ENCODE measurements around the gene ELAPOR2.
"Not testable (repeated sequence)": the region's sequence is repeated elsewhere in the genome, so short reads cannot be mapped to it uniquely, and the experiment has no call there.

The ELAPOR2 gene, protein sequence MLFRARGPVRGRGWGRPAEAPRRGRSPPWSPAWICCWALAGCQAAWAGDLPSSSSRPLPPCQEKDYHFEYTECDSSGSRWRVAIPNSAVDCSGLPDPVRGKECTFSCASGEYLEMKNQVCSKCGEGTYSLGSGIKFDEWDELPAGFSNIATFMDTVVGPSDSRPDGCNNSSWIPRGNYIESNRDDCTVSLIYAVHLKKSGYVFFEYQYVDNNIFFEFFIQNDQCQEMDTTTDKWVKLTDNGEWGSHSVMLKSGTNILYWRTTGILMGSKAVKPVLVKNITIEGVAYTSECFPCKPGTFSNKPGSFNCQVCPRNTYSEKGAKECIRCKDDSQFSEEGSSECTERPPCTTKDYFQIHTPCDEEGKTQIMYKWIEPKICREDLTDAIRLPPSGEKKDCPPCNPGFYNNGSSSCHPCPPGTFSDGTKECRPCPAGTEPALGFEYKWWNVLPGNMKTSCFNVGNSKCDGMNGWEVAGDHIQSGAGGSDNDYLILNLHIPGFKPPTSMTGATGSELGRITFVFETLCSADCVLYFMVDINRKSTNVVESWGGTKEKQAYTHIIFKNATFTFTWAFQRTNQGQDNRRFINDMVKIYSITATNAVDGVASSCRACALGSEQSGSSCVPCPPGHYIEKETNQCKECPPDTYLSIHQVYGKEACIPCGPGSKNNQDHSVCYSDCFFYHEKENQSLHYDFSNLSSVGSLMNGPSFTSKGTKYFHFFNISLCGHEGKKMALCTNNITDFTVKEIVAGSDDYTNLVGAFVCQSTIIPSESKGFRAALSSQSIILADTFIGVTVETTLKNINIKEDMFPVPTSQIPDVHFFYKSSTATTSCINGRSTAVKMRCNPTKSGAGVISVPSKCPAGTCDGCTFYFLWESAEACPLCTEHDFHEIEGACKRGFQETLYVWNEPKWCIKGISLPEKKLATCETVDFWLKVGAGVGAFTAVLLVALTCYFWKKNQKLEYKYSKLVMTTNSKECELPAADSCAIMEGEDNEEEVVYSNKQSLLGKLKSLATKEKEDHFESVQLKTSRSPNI

DNA sequence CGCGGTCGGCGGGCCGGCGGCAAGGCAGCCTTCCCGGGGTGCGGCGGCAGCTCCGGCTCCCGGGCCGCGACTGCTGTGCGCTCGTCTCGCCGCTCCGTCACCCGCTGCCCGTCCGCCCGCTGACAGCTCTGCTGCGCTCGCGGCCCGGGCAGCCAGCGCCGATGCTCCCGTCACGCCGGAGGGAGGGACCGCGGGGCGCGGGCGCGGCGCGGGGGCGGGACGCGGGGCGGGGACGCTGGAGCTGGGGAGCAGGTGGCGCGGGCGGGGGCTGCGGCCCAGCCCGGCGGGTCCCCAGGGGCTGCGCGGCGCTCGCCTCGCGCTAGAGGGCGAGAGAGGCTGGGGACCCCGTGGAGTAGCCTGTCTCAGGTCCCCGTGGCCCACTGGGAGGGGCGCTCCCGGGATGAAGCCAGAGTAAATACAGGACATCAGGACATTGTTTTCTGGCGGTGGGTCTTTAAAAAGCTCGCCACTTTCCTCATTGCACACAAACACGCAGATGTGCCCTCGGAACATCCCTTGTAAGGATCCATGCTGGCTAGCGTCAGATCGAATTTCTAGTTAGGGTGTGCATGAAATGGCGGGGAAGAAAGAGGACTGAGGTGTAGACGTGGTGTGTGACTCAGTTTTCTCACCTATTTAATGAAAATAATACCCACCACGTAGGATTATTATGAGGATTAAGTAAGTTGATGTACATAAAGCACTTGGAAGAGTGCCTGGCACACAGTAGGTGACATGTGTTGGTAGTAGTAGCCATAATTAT is at the start of gene ELAPOR2:
TSS of gene ELAPOR2 (minus strand) at position 130 of the 763 bp plus-strand sequence. CDS start 141 bp downstream, outside the sequence.
- Histone ChIP-seq H3K4me1 (ENCODE audit: insufficient read depth, low read length) (peaks cover 15% of the 10 kb centered on the region), H3K27me3 (ENCODE audit: insufficient read depth, low read length) (no peaks in the 10 kb centered on the region)

DNA sequence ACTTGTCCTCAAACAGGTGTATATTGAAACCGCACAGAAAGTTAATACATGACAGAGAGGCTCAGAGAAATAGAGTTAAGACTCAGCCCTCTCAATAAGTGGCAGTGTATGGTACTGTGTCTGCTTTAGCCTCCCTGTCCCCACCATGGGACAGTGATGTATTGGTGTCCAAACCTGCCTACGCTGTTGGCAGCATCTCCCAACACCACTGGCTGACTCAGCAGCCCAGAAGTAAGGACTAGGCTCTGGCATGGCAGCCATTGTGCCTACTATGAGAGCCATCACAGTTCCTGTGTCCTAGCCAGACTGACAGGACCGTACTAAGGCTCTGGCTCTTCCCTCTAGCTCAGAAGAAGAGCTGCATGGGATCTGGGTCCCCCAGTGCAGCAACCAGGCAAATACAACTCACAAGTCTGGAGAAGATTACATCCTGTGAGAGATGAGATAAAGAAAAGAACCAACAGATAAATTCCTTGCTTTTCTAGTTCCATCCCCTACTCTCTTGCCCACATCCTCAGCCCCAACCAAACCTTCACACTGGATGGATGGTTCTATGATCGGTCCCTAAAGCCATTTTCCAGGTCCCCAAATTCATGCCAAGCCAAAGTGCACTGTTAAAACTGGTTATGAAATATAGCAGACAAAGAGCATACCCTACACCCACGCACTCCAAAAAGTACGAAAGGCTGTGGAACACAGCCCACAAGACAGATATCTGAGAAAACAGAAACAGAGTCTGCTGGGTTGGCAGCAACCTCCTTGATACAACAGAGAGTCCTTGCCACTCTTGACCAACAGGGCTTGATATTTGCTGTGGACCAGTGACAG is 48.7 kb upstream of the ELAPOR2 start:
- H3K27me3 ChIP-seq (ENCODE audit: insufficient read depth, low read length), result no peaks in the 10 kb centered on the region
- no peak overlapping the region for H3K4me3 ChIP-seq (ENCODE audit: low read length)
- H3K4me1 ChIP-seq (ENCODE audit: insufficient read depth, low read length), result peaks cover 9% of the 10 kb centered on the region
- no peaks in the 10 kb centered on the region for H3K9me3 ChIP-seq (ENCODE audit: low read length)
- H3K36me3 ChIP-seq (ENCODE audit: insufficient read depth, low read length), result no peaks in the 10 kb centered on the region
- H2AFZ ChIP-seq (ENCODE audit: low read depth, low read length), result no peak overlapping the region

More for the DNA sequence above, at the start of gene ELAPOR2:
- Histone ChIP-seq H3K36me3 (ENCODE audit: insufficient read depth, low read length) (no peaks in the 10 kb centered on the region), H2AFZ (ENCODE audit: low read depth, low read length) (peak within 1 kb of the TSS; percentile 96), H3K9me3 (ENCODE audit: low read length) (no peaks in the 10 kb centered on the region), H3K4me3 (ENCODE audit: low read length) (peak within 1 kb of the TSS; percentile 90)

DNA sequence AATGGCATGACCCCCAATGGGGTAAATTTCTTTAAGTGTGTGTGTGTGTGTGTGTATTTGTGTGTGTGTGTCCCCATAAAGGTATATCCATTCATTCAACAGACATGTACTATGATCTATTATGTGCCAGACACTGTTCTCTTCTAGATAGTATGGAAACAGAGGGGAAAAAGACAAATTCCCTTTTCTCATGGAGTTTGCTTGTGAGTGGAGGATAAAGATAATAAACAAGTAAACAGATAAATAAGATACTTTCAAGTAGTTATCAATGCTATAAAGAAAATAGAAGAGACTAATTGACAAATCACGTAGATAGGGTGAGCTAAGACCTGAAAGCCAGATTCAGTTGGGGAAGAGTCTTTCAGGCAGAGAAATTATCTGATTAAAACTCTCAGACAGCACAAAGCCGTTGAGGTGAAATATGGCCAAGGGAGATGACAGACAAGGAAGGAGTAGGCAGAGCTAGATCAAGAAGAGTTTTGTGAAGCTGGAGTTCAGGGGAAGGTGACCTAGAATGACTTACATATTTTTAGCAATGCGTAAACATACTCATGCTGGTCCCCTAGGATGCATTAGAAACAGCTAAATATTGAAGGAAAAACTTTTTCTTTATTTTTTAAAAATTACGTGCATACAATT is 47.6 kb upstream of the ELAPOR2 start:
- no peaks in the 10 kb centered on the region for H3K27me3 ChIP-seq (ENCODE audit: insufficient read depth, low read length)
- peaks cover 9% of the 10 kb centered on the region for H3K4me1 ChIP-seq (ENCODE audit: insufficient read depth, low read length)
- no peak overlapping the region for H2AFZ ChIP-seq (ENCODE audit: low read depth, low read length)
- H3K4me3 ChIP-seq (ENCODE audit: low read length), result no peak overlapping the region
- no peaks in the 10 kb centered on the region for H3K9me3 ChIP-seq (ENCODE audit: low read length)
- no peaks in the 10 kb centered on the region for H3K36me3 ChIP-seq (ENCODE audit: insufficient read depth, low read length)

DNA sequence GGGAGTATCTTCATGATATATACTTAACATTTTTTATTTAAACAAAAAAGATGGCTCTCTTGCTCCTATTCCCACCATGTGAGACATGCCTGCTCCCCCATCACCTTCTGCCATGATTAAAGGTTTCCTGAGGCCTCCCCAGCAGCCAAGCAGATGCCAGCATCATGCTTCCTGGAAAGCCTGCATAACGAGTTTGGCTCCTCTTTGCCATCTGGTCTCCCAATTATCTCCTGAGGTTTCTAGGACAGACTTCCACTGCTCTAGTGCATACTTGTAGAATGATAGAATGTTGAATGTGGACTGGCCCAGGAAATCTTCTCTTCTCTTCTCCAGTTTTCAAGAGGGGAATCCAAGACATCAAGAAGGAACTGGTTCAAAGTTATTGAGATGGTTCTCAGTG is 45.9 kb upstream of the ELAPOR2 start:
- H3K4me1 ChIP-seq (ENCODE audit: insufficient read depth, low read length), result peaks cover 9% of the 10 kb centered on the region
- no peaks in the 10 kb centered on the region for H3K9me3 ChIP-seq (ENCODE audit: low read length)
- no peaks in the 10 kb centered on the region for H3K27me3 ChIP-seq (ENCODE audit: insufficient read depth, low read length)
- H3K36me3 ChIP-seq (ENCODE audit: insufficient read depth, low read length), result no peaks in the 10 kb centered on the region
- H2AFZ ChIP-seq (ENCODE audit: low read depth, low read length), result no peak overlapping the region
- no peak overlapping the region for H3K4me3 ChIP-seq (ENCODE audit: low read length)

DNA sequence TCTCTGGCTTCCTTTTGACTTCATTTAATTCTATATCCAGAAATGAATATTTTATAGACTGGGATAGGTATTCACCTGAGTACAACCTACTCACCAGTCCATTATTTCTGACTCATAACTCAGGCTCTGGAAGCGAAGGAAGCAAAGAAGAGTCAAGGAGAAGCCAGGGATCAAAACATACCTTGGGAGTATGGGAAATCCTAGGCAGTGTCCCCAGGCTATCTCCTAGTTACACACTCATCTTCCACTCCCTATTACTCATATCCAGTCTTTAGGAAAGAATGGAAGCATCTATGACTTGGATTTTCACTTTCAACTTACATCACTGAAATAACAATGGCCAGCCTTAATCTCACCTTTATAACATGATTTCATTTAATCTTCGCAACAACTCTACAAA is 40.9 kb upstream of the ELAPOR2 start:
- Histone ChIP-seq H3K4me3 (ENCODE audit: low read length) (no peak overlapping the region), H3K27me3 (ENCODE audit: insufficient read depth, low read length) (no peaks in the 10 kb centered on the region), H3K36me3 (ENCODE audit: insufficient read depth, low read length) (no peaks in the 10 kb centered on the region), H3K4me1 (ENCODE audit: insufficient read depth, low read length) (no peaks in the 10 kb centered on the region), H2AFZ (ENCODE audit: low read depth, low read length) (no peak overlapping the region), H3K9me3 (ENCODE audit: low read length) (no peaks in the 10 kb centered on the region)

DNA sequence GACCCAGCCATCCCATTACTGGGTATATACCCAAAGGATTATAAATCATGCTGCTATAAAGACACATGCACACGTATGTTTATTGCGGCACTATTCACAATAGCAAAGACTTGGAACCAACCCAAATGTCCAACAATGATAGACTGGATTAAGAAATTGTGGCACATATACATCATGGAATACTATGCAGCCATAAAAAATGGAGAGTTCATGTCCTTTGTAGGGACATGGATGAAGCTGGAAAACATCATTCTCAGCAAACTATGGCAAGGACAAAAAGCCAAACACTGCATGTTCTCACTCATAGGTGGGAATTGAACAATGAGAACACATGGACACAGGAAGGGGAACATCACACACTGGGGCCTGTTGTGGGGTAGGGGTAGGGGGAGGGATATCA is 37.9 kb upstream of the ELAPOR2 start:
- not testable (repeated sequence) for H3K4me3 ChIP-seq (ENCODE audit: low read length); H2AFZ ChIP-seq (ENCODE audit: low read depth, low read length); H3K36me3 ChIP-seq (ENCODE audit: insufficient read depth, low read length); H3K4me1 ChIP-seq (ENCODE audit: insufficient read depth, low read length); H3K9me3 ChIP-seq (ENCODE audit: low read length); H3K27me3 ChIP-seq (ENCODE audit: insufficient read depth, low read length)

DNA sequence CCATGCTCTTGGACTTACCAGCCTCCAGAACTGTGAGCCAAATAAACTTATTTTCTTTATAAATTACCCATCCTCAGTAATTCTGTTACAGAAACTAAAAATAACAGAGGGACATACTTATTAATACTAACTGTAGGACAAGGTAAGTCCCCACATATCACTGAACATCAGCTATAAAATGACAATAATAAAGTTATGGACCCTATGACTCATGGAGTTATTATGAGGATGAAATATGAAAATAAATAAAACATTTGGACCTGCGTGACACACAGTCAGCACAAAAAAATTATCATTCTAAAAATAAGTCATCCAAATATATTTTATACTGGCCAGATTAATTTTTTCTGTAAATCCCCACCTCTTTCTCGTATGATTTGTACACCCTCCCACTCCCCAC is 34.9 kb upstream of the ELAPOR2 start:
- Histone ChIP-seq H2AFZ (ENCODE audit: low read depth, low read length) (no peak overlapping the region), H3K4me1 (ENCODE audit: insufficient read depth, low read length) (no peaks in the 10 kb centered on the region), H3K4me3 (ENCODE audit: low read length) (no peak overlapping the region), H3K27me3 (ENCODE audit: insufficient read depth, low read length) (no peaks in the 10 kb centered on the region), H3K36me3 (ENCODE audit: insufficient read depth, low read length) (no peaks in the 10 kb centered on the region), H3K9me3 (ENCODE audit: low read length) (no peaks in the 10 kb centered on the region)

DNA sequence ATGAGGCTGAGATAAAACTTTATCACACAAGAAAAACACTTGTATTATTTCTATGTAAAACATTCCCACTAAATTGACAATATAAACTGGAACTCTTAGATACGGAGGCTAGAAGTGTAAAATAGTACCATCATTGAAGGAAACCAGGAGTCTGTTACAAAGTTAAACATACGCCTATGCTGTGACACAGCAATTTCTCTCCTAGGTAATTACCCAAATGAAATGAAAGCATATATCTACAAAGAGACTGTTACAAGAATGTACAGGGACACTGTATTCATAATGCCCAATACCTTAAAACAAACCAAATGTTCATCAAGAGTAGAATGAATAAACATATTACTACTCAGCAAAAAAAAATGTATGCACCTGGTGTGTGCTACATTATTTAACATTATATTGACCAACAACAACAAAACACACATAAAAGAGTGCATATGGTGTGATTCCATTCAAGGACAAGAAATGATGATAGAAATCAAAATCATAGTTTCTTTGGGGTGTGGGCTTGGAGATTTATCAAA is 33.2 kb upstream of the ELAPOR2 start:
- Histone ChIP-seq H3K9me3 (ENCODE audit: low read length) (no peaks in the 10 kb centered on the region), H3K4me1 (ENCODE audit: insufficient read depth, low read length) (no peaks in the 10 kb centered on the region), H3K27me3 (ENCODE audit: insufficient read depth, low read length) (no peaks in the 10 kb centered on the region), H3K4me3 (ENCODE audit: low read length) (no peak overlapping the region), H3K36me3 (ENCODE audit: insufficient read depth, low read length) (no peaks in the 10 kb centered on the region), H2AFZ (ENCODE audit: low read depth, low read length) (no peak overlapping the region)

DNA sequence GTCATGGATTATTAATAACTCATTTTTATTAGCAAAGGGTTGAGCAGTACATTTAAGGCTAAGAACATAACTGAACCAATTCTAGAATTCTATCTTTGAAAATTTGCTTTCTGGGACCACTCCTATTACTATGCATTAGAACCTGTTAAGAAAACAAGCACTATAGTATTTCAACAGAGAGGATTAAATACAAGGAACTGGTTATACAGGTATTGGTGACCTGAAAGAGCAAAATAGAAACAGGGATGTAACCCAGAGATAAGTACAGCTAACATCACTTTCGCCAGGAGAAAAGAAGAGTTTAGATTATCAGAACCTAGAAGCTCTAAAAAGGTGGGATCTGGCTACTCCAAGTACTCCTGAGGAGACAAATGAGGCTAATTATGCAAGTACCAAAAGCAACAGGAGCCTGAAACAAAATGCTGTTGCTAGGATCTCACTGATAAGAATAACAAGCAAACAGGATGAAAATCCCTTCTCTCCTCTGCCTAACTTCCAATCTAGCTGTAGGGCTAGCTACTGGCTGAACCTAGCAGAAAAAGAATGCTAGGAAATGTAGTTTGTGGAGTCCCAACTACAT is 32.1 kb upstream of the ELAPOR2 start:
- H3K9me3 ChIP-seq (ENCODE audit: low read length), result no peaks in the 10 kb centered on the region
- no peak overlapping the region for H2AFZ ChIP-seq (ENCODE audit: low read depth, low read length)
- no peaks in the 10 kb centered on the region for H3K27me3 ChIP-seq (ENCODE audit: insufficient read depth, low read length)
- H3K4me3 ChIP-seq (ENCODE audit: low read length), result no peak overlapping the region
- no peaks in the 10 kb centered on the region for H3K4me1 ChIP-seq (ENCODE audit: insufficient read depth, low read length)
- no peaks in the 10 kb centered on the region for H3K36me3 ChIP-seq (ENCODE audit: insufficient read depth, low read length)

DNA sequence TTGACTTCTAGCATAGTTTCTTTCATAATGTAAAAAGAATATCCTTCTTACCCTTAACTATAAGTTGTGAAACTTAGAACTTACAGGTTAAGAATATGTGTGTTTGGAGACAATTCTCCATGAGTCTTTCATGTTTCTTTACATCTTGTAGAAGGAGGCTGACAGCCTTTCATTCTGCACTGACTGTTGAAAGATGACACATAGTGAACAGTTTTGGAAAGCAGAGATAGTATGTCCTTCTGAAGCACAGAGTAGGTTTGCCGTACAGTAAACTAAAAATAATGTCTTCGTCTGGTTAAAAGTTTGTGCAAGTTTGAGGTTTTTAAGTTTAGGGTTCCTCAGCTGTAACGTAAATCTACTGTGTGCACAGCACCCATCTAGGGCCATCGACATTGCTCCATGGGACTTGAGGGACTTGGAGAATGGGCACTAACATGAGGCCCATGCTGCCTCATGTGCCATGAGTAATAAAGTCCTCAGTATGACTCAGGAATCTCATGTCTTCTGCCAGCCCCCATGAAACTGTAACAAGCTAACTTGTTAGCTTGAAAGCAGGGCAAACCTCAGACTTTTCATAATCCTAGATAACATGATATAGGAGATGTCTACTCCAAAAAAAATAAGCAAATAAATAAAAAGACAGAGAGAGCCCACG is 24.5 kb upstream of the ELAPOR2 start:
- H3K4me1 ChIP-seq (ENCODE audit: insufficient read depth, low read length), result no peaks in the 10 kb centered on the region
- H3K27me3 ChIP-seq (ENCODE audit: insufficient read depth, low read length), result no peaks in the 10 kb centered on the region
- no peaks in the 10 kb centered on the region for H3K9me3 ChIP-seq (ENCODE audit: low read length)
- H3K36me3 ChIP-seq (ENCODE audit: insufficient read depth, low read length), result no peaks in the 10 kb centered on the region
- no peak overlapping the region for H3K4me3 ChIP-seq (ENCODE audit: low read length)
- H2AFZ ChIP-seq (ENCODE audit: low read depth, low read length), result no peak overlapping the region

DNA sequence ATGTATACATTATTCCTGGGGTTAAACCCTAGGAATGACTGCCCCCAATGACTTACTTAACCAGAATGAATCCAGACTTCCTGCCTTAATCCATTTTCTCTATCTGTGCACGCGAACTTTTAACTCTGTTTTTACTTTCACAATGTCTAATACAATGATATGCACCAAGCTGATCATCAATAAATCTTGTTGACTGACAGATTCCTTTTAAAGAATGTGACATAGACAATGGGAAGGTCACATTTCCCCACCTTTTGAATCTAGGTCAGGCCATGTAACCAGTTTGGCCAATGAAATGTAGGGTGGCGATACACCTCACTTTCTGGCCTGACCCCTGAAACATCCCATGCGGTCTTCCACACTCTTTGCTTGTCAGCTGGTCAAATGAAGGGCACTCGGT is 23.2 kb upstream of the ELAPOR2 start:
- no peak overlapping the region for H3K4me3 ChIP-seq (ENCODE audit: low read length)
- H3K36me3 ChIP-seq (ENCODE audit: insufficient read depth, low read length), result no peaks in the 10 kb centered on the region
- H2AFZ ChIP-seq (ENCODE audit: low read depth, low read length), result no peak overlapping the region
- H3K9me3 ChIP-seq (ENCODE audit: low read length), result no peaks in the 10 kb centered on the region
- H3K27me3 ChIP-seq (ENCODE audit: insufficient read depth, low read length), result no peaks in the 10 kb centered on the region
- no peaks in the 10 kb centered on the region for H3K4me1 ChIP-seq (ENCODE audit: insufficient read depth, low read length)
